ENCODE results near the gene UGT1A9. TPM values are rescaled to one million over a fixed set of nuclear protein-coding genes. Genes with fewer than 3 reads are reported as not detected.
"Not testable (repeated sequence)": the region's sequence is repeated elsewhere in the genome, so short reads cannot be mapped to it uniquely, and the experiment has no call there.

The UGT1A9 gene
- total RNA-seq, 1 experiment from 2014 or later = not detected

GRCh38 chr2:233680361-233681045, 8.8 kb downstream of the UGT1A9 start:
- DNase-seq (ENCODE audit: low read depth) = no peak

GRCh38 chr2:233681521-233682099, 9.9 kb downstream of the UGT1A9 start, which contains the start of gene UGT1A7:
TSS of gene UGT1A7 (plus strand) at chr2:233681901. CDS start at chr2:233681938, 37 bp downstream.
- DNase-seq (ENCODE audit: low read depth) = no peak

GRCh38 chr2:233684640-233685039, 12.9 kb downstream of the UGT1A9 start:
- no peak for DNase-seq (ENCODE audit: low read depth)

- no peak for DNase-seq (ENCODE audit: low read depth)
Observed at GRCh38 chr2:233686928-233687327, 15.2 kb downstream of the UGT1A9 start.

GRCh38 chr2:233688341-233688740, 16.6 kb downstream of the UGT1A9 start:
- no peak for DNase-seq (ENCODE audit: low read depth)

- DNase-seq (ENCODE audit: low read depth) = no peak
Observed at GRCh38 chr2:233689031-233689430, 17.3 kb downstream of the UGT1A9 start.

GRCh38 chr2:233689501-233689900, 17.8 kb downstream of the UGT1A9 start:
- DNase-seq (ENCODE audit: low read depth) = peak; percentile 14

- peak; percentile 60 for DNase-seq (ENCODE audit: low read depth)
Observed at GRCh38 chr2:233690444-233690843, 18.7 kb downstream of the UGT1A9 start.

- DNase-seq (ENCODE audit: low read depth) = no peak
Observed at GRCh38 chr2:233691443-233692433, 20.0 kb downstream of the UGT1A9 start.

GRCh38 chr2:233692648-233693047, 20.9 kb downstream of the UGT1A9 start, which contains the start of gene UGT1A6:
TSS of gene UGT1A6 (plus strand) at chr2:233692890. CDS start at chr2:233693005, 115 bp downstream.
- DNase-seq (ENCODE audit: low read depth) = no peak

GRCh38 chr2:233693963-233694362, 22.3 kb downstream of the UGT1A9 start:
- DNase-seq (ENCODE audit: low read depth) = no peak

- DNase-seq (ENCODE audit: low read depth) = no peak
Observed at GRCh38 chr2:233698740-233699139, 27.0 kb downstream of the UGT1A9 start.

- no peak for DNase-seq (ENCODE audit: low read depth)
Observed at GRCh38 chr2:233699424-233700027, 27.8 kb downstream of the UGT1A9 start.

GRCh38 chr2:233700028-233700635, 28.4 kb downstream of the UGT1A9 start:
- DNase-seq (ENCODE audit: low read depth) = peak; percentile 81

GRCh38 chr2:233700842-233701241, 29.1 kb downstream of the UGT1A9 start:
- not testable (repeated sequence) for DNase-seq (ENCODE audit: low read depth)

GRCh38 chr2:233702238-233702637, 30.5 kb downstream of the UGT1A9 start:
- DNase-seq (ENCODE audit: low read depth) = no peak

- peak; percentile 49 for DNase-seq (ENCODE audit: low read depth)
Observed at GRCh38 chr2:233705911-233706506, 34.3 kb downstream of the UGT1A9 start.

GRCh38 chr2:233706720-233707119, 35.0 kb downstream of the UGT1A9 start:
- DNase-seq (ENCODE audit: low read depth) = peak; percentile 50

- DNase-seq (ENCODE audit: low read depth) = peak; percentile 50
Observed at GRCh38 chr2:233707940-233708644, 36.4 kb downstream of the UGT1A9 start.

- peak; percentile 36 for DNase-seq (ENCODE audit: low read depth)
Observed at GRCh38 chr2:233708942-233709341, 37.2 kb downstream of the UGT1A9 start.
